Amniotic epithelial cell (primary cell): ENCODE data around the gene ABR.
"Not testable (repeated sequence)": the region's sequence is repeated elsewhere in the genome, so short reads cannot be mapped to it uniquely, and the experiment has no call there.

Experiments used
- DNase-seq: peaks from one replicate; pipeline ENCODE4 v3.0.0-alpha.2; 2010; ENCODE audit warnings: low read depth

ABR gene

DNA sequence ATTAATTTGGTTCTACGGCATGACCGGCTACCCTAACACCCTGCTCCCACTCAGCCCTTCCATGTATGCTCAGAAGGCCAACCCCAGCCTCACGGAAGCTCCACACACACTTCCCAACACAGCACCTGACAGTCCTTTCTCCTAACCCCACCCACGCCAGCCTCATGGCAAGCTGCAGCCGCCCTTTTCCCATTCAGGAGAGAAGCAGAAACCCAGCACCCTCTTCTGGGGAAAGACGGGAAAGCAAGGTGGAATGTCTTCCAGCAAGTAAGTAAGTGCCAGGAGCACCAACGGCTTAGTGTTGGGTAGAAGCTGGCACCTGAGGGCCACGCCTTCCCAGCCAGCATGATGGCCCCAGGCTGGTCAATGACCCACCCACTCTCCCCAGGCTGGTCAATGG is 32.1 kb downstream of the ABR start:
- peak; percentile 67 for DNase-seq

DNA sequence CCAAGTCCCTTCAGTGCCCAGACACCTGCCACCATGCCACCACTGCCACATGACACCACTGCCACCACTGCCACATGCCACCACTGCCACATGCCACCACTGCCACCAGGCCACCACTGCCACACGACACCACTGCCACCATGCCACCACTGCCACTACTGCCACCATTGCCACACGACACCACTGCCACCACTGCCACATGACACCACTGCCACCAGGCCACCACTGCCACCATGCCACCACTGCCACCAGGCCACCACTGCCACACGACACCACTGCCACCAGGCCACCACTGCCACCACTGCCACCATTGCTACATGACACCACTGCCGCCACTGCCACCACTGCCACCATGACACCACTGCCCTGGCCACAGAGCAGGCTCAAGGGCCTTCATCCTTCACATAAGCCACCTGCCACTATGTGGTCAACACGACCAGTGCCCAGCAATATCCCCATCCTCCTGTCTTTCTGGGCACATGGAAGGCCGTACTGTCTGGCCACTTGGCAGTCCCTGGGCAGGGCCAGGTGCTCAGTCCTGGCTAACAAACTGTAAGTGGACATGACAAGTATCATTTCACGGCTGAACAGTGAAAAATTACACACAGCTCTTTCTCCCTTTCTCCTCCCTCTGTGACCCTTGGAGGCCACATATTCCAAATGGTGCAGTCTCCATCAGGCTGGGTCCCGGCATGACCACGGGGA is 33.1 kb downstream of the ABR start:
- DNase-seq = no peak

DNA sequence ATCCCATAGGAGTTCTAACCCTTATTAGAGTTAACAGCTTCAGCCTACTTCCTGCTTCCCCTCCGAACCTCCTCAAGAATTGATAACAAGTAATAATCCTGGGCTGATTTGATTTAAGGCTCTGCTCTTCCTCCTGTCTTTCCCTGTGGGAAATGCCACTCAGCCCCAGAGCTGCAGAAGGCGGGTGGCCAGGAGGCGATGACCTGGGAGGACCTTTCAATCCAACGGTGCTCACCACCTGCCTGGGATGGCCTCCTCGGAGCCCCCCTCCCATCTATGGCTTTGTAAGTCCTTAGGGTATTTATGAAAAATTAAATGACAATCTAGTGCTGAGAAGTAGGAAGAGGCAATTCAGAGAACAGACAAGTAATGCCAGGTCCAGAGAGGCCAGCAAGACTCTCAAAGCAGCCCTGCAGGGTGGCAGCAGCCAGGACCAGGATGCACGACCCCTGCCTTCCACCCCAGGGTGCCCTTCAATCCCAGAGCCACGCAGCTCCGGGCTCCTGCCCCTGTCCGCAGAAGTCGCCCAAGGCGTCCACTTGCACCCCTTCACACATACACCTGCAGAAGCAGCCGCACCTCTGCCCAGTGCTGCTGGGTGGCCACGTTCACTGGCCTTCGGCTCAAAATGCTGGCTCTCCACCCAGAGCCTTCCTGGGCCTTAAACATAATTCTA is 34.3 kb downstream of the ABR start:
- no peak for DNase-seq

DNA sequence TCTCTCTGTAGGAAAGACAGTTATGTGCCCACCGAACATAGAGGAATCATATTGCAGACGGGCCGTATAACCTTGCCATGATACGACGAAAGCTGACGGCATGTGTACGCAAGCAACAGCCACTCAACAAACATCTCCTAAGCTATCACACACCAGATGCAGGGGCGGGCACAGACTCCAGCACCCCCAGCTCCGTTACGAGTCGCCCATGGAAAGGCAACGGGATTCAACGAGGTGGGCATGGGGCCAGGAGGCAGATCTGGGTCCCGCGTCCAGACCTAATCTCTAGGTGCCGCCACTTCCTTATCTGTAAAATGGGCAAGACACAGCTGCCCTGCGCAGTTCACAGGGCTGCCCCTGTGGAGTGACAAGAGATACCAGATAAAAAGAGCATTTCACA is 35.6 kb downstream of the ABR start:
- DNase-seq = no peak

DNA sequence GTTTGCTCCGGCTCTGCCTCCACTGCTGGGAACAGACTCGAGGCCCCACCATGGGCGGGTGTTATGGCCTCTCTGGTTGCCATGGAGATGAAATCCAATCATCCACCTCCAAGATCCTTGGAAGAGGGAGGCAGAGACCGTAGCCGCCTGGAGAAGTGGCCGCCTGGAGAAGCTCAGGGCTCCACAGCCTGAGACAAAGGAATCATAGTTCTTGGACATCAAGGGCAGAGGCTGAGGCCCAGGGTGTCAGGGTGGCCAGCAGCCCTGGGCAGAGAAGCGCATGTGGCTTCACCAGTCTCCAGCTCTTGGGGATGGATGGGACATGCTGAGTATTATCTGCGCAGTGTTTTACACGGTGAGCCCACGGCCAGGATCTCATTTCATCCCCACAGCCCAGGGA is 36.2 kb downstream of the ABR start:
- peak; percentile 14 for DNase-seq

DNA sequence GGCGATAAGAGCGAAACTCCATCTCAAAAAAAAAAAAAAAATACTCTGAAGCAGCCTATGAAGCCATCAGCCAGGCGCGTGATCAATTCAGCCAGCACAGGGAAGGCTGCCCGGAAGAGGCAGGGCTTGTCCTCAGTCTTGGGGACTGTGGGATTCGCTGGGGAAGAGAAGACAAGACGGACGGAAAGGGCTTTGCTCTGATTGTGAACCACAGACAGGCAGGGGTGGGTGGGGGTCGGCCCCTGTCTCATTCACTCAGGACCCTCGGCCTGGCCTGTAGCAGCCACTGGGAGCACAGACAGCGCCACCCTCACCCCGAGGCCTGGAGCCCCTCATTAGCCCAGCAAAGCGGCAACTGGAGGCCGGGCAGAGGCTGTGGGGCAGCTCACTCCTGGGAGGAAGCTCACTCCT is 37.2 kb downstream of the ABR start:
- DNase-seq = no peak

DNA sequence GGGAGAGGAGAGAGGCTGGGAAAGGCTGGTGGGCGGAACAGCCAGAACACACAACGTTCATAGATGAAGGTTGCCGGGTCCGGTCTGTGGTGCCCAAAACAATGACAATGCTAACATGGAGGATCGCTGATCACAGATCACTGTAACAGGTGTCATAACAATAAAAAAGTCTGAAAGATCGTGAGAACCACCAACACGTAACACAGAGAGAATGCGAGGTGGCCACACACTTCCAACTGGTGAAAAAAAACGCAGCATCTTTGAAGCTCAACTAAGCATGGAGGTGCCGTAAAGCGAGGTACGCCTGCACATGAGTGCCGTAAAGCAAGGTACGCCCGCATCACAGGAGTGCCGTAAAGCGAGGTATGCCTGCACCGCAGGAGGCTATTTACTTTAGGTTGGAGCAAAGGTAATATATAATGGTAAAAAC is 42.3 kb downstream of the ABR start:
- DNase-seq = peak; percentile 14

DNA sequence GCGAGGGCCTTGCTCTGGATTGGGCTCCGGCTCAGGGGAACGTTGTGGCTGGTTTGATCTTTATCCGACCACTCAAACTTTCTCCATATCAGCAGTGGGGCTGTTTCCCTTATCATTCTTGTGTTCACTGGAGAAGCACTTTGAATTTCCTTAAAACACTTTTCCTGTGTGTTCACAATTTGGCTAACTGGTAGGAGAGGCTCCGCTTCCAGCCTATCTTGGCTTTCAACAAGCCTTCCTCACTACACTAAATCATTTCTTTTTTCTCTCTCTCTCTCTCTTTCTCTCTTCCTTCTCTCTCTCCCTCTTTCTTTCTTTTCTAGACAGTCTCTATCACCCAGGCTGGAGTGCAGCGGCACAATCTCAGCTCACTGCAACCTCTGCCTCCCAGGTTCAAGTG is 43.0 kb downstream of the ABR start:
- DNase-seq = no peak

DNA sequence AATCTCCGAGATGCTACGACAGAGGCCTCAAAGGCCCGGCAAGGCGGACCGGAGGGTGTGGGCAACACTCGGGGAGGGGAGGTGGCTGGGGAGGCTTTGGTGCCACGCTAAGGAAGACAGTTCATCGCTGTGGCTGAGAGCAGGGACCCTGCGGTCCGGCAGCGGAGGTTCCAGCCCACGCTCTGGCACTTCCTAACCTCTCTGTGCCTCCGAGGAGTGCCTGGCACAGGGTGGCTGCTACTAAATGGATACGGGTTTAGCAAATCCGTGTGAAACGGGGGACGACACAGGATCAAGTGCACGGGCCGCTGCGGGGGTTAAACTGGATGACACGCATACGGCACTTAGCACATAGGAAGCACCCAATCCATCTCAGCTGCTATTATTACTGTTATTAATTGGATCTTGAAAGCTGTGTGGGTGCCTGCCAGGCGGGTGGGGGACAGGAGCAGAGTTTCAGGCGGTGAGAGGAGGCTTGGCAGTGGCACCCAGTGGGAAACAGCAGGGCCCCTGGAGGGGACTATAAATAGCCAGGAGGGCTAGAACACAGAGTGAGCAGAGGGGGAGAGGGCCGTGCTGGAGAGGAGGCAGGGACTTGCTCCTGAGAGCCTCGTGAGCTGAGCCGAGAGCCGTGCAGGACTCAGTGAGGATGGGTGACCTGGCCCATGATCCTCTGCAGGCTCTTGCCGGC is 45.0 kb downstream of the ABR start:
- DNase-seq = no peak

DNA sequence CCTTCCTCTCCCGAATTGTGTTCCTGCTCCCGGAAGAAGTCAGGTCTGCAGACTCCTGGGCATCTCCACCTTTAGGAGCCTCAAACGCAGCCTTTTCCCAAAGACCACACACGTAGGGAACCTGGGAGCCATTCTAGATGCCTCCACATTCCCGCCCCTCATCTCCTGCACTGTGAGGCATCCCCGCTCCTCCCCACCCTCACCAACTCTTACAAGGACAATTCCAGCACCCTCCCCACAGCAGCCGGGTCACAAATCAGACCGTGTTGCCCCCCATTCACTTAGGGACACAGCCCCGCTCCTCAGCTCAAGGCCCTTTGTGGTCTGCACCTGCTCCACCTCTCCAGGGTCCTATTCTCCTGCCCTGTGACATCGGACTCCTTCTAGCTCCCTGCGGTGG is 49.6 kb downstream of the ABR start:
- no peak for DNase-seq

DNA sequence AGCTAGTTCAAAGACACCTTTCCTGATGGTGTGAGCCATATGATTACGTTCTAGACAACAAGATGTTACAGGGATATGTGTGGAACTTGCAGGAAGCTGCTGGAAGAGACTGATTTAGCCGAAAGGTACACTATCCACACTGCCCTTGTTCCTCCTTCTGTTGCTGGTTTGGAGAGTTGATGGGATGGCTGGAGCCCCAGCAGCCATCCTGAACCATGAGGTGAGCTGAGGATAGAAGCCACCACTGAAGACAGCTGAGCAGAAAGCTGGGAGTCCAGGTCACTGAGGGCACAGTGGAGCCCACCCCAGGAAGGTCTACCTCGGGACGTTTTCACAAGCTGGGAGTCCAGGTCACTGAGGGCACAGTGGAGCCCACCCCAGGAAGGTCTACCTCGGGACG is 51.3 kb downstream of the ABR start:
- not testable (repeated sequence) for DNase-seq

DNA sequence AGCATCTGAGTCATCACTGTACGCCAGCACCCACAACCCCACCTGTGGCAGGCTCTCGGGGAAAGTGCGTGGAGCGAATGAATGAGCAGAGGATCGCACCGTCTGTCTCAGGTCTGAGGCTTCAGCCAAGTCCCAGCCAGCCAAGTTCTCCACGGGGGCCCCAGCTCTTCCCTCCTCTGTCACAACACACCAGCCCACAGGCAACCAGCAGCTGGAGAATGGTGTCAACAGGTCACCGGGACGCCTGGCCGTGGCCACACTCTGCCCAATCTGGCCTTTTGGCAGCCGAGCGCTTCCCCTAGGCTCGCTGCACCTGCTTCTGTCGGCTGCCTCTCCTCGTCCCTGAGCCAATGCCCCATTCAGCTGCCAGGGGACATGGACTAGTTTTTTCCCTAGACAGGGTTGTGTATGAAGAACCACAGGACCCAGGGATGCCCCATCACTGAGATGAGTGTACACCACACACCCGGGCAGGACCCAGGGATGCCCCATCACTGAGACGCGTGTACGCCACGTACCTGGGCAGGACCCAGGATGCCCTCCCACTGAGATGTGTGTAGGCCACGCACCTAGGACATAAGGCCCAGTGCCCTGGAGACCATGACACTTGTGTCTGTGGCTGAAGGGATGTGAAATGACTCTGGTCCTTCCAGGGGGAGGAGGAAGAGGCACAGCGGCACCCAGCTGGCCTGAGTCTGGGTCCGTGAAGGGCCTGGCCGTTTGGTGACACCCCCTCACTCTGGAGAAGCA is 52.8 kb downstream of the ABR start:
- no peak for DNase-seq

DNA sequence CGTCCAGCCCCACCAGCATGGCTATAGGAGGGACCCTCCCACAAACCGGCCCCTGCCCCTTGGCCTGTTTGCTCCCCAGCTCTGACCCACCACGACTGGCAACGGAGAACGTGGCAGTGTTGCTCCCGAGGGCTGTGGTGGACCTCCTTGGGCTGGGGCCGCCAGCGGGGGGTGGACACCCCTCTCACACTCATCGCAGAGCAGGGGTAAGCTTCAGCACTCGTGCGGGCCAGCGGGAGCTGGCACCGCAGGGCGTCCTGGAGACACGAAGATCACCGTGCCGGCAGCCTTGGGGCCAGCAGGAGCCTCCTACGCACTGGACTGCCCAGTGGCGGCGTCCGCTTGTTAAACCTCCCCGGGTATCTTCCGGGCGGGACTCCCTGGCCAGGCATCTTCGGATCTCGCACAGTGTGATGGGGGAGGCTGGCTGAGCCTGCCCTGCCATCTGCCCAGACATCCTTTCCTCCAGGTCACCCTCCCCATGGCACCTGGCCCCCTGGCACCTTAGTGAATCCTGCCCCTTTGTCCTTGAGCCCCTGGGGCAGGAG is 53.5 kb downstream of the ABR start:
- no peak for DNase-seq

DNA sequence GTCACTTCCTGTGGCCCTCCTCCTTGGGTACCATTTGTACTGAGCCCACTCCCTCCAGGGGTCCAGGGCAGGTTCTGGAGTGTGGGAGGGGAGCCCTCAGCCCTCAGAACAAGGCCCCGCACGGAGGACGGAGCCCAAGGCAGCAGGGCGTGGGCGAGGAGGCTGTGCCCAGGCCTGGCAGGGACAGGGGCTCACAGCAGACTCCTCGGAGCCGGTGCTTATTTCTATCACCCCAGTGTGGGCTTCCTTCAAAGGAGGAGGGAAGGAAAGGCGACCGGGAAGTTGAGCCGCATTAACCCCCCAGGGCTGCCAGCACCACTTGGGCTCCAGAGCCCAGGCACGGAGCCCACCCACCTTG is 54.0 kb downstream of the ABR start:
- no peak for DNase-seq

DNA sequence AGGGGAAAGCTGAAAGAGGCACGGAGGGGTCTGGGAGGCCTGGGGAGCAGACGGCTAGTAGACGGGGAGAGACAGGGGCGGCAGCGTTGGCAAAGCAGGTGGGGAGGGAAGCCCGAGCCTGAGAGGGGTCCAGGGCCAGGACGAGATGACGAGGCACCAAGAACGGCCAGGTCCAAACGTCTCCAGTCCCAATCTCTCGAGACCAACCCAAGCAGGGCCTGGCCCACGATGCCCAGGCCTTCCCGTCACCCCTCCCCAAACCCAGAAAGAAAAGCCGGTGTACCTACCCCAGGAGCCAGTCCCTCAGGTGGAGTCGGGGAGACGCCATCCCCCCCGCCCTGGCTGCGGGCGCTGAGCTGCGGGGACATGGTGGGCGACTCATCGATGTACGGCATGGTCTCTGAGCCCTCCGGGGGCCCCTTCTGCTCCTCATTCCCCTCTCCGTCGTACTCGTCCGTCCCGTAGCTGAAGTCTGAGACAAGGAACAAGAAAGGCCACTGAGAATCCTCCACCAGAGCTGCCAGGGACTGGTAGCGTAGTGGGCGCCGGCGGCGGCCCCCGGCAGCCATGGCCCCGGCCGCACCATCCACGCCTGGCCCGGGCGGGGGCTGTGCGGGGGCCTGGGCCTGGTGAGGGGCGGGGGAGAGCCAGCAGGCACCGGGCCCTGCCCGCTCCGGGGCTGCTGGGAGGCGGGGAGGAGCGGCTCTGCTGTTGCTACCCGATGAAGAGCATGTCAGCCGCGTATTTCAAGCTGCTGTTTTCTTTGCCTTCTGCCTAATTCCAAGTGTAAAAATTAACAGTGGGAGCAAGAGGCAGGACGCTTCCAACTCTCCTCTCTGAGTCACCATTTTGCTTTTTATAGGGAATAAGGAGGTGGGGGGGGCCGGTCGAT is 54.6 kb downstream of the ABR start:
- no peak for DNase-seq

DNA sequence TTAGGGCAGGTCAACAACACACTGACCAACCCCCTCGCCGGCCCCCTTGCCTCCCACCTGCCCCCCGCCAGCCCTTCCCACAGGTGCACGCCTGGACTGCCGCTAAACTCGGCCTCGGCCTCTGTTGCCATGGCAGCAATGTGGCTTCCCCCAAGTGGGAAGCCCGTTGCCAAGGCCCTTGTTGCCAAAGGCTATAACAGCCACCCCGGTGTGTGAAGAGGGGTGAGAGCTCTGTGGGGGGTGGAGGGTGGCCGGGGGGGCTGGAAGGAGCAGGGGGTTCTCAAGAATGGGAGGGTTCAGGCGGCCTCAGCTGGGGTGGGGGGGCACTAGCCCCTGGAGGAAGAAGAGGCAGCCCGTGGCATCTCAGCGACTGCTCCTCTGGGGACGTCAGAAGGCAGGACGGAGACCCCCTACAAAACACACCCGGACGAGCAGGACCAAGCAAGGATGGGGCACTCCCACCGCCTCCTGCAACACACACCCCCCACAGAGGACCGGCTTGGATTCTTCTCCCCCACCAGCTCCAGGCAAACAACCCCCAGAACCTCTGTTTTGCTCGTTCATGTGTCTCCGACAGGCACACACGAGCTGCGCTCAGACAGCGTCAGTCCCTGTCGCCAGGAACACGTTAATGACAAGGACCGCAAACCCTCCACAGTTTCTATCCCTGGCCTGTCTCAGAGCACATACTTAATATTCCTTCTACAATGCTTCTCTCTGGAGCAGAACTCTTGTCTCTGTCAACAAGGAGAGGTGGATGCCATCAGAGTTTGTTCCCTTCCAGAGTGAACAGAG is 55.7 kb downstream of the ABR start:
- DNase-seq = no peak

DNA sequence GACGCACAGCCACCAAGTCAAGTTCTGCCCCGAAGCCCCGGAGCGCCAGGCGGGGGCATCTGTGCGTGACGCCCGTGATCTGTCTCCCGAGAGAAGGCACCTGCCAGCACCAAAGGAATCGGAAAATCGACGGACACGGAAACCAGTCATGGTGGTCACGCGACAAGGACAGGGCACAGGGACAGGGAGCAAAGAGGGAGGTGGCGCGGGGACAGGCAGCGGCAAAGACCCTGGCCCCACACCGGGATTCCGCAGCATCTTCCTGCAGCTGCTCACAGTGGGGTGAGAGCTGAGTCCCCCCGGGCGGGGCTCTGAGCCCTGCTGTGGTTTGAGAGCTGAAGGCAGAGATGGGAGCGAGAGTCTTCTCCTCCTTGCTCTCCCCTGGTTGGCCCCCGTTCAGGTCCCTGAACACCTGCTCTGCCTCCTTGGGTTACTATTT is 56.4 kb downstream of the ABR start:
- DNase-seq = no peak

DNA sequence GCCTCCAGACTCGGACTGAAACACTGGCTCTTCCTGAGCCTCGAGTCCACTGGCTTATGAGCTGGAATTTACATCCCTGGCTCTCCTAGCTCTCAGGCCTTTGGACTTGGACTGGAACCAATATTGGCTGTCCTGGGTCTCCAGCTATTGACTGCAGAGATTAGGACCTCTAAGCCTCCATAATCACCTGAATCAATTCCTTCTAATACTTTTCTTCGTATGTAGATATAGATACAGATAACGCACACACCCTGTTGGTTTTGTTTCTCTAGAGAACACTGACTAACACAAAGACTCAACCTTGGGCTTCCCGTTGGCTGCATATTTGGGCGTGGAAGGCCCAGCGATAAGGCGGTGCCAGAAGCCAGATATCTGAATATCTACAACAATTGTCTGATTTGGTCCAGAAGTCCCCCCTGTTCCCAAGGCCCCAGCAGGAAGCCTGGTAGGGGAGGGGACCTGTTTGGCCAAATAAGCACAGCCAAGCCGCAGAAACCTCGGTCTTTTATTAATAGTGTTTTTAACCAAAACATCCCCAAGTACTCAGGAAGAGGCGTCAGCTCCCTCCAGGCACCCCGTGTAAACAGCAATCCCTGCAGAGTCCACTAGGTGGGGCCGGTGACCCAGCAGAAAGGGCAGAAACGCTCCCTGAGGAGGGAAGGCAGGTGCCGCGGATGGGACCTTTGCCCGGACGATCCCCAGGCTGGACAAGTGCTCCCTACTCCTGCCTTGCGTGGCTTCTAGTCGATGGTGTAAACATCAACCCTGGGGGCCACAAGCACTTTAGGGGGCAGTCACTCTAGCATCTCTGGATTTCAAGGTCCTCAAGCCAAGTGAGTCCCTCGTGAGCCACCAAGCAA is 57.0 kb downstream of the ABR start:
- peak; percentile 42 for DNase-seq

DNA sequence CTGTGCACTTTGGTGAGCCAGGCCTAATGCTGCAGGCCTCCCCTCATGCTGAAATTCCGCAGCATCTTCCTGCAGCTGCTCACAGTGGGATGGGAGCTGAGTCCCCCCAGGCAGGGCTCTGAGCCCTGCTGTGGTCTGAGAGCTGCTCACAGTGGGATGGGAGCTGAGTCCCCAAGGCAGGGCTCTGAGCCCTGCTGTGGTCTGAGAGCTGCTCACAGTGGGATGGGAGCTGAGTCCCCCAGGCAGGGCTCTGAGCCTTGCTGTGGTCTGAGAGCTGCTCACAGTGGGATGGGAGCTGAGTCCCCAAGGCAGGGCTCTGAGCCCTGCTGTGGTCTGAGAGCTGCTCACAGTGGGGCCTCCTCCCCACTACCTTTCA is 58.4 kb downstream of the ABR start:
- not testable (repeated sequence) for DNase-seq
